Right hindlimb (tissue), 1 donor: ENCODE data around the gene IL7R.
"Not testable (repeated sequence)": the region's sequence is repeated elsewhere in the genome, so short reads cannot be mapped to it uniquely, and the experiment has no call there.

Experiments
- DNase-seq: peaks from one replicate; pipeline ENCODE4 v3.0.0-alpha.2; 2018

IL7R gene

DNA sequence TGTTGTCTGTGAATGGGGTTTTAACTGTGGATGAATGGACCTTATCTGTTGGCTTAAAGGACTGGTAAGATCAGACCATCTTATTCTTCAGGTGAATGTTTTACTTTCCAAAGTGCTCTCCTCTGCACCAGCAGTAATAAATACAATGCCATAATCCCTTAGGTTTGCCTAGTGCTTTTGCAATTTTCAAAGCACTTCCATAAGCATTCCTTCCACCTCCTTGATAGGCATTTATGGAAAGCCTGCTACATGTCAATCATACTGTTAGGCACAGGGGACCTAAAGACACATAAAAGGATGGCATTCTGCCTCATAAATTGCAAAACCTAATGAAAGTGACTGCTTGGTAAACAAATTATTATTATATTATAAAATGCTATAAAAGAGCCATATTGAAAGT, 21.4 kb downstream of the IL7R start:
- DNase-seq: no peak

DNA sequence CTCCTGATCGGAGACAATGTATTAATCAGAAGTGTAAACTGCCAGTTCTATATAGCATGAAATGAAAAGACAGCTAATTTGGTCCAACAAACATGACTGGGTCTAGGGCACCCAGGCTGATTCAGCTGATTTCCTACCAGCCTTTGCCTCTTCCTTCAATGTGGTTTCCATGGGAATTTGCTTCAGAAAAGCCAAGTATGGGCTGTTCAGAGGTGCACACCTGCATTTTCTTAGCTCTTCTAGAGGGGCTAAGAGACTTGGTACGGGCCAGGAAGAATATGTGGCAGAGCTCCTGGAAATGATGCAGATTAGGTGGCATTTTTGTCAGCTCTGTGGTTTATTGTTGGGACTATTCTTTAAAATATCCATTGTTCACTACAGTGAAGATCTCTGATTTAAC, 22.4 kb downstream of the IL7R start:
- DNase-seq: no peak

DNA sequence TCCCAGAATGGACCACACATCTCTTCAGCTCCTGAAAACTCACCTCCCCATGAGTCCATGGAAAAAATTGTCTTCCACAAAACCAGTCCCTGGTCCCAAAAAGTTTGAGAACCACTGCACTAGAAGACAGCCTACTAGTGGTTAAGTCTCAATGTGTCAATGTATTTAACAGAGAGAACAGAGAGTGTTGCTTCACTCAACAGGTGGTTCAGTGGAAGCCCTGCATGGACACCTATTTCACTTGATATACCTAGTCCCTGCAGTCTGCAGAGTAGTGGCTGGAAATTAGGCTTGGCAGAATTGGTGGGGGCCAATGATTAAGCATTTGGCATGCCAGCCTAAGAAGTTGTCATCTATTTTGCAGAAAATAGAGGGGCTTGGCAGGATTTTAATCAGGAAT, 23.0 kb downstream of the IL7R start:
- no peak for DNase-seq

DNA sequence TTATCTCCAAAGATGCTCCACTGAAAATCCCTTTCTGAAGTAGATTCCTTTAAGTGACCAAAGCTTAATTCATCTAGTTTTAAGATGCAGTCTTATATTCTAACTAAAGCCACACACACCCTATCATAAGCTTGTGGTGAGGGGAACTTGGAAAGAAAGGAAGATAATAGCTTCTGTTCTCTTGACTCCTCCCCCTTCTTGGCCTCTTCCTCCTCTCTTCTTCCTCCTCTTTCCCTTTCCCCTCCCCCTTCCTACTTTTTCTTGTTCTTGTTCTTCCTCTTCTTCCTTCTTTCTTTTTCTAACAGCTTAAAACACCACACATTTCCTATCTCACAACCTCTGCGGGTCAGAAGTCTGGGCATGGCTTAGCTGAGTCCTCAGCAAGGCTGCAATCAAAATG, 23.5 kb downstream of the IL7R start:
- no peak for DNase-seq

DNA sequence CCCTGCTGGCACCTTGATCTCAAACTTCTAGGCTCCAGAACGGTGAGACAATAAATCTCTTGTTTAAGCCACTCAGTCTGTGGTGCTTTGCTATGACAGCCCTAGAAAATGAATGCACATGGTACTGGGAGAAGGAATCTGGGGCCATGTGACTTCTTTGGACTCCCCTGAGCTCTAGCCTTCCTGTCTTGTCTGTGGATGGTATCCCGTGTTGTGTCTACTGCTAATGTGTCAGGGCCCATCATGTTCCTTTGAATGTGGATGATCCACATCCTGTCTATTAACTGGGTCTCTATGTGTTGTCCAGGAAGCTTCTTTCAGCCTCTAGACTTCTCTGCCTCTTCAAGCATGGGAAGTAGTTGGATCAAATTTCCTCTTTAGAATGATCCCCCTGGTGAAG, 25.1 kb downstream of the IL7R start:
- no peak for DNase-seq

DNA sequence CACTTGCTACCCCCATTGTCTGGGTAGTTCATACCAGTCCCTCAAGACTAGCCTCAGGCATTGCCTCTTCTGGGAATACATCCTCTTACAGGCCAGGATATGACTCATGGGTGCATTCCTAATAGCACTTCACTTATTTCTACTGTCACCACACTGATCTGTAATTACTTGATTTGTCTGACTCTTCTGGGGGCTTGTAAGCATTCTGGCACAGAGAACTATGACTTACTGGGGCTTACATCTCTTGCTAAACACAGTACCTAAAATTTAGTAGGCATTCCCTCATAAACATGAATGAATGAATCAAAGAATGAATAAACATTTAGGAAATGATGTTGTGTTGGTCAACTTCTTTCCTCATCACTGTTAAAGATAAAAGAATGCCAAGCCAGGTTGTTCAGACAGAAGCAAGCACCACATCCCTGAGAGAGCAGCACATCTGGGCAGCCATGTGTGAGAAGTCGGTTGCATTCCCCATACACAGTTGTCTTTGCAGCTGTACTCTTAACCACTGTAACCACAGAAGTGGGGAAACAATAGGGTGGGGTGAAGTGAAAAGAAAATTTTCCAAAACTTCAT, 27.6 kb downstream of the IL7R start:
- no peak for DNase-seq

DNA sequence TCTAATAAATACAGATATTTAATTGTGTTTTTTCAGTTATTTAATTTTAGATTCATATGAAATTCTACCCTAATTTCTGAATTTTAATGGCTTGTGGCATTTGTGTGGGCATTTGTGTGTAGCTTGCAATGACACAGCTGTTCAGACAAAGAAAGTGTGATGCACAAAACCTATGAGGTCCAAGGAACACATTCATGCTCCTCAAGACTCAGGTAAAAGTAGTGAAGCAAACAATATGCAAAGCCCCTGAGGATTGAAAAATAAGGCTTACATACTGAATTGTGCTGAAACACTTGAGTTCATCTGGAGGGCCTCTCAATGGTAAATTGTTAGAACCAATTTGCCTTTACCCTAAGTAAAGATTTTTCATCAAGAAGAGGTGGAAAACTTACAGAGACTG, 28.1 kb downstream of the IL7R start:
- no peak for DNase-seq

DNA sequence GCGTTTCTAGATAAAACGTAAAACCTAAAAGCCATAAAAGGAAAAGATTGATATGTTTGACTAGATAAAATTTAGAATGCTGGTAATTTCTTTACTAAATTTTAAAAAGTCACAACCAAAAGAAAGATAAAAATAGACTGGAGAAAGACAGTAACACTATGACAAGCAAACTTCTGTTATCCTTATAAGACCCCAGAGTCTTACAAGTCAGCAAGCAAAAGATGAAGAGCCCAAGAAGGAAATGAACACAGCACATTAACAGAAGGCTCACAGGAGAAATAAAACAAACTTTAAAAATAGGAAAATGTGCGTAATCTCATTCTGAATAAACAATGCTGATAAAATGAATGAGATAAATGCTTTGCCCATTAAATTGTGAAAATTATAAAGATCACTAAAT, 29.7 kb downstream of the IL7R start:
- DNase-seq: no peak

DNA sequence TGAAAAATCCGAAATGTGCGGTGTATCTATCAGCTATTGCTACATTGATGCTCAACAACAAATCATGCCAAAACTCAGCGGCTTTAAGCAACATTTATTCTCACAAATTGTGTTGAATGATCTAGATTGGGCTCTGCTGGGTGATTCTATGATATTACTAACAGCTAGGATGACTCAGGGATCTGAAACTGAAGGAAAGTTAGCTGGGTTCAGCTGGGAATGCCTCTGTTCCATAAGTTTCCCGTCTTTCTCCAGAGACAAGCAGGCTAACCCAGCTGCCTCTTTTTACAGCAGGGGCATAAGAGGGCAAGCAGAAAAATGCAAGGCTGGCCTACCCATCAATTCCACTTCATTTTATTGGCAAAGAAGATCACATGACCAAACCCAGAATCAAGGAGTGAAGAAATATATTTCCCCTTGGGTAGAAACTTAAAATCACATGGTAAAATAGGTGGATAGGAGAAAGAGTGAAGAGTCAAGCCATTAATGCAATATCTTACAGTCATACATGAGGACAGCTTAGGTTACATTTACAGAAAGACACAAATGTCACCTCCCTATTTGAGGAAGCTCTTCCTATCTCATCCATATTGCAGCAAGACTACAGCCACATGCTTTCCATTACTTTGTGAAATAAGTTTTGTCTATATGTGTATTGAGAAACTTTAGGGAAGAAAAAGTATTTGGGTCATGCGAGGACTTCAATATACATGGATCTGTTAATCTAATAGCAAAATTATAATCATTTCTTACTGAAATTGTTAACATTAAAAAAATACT, 30.8 kb downstream of the IL7R start:
- DNase-seq: no peak

DNA sequence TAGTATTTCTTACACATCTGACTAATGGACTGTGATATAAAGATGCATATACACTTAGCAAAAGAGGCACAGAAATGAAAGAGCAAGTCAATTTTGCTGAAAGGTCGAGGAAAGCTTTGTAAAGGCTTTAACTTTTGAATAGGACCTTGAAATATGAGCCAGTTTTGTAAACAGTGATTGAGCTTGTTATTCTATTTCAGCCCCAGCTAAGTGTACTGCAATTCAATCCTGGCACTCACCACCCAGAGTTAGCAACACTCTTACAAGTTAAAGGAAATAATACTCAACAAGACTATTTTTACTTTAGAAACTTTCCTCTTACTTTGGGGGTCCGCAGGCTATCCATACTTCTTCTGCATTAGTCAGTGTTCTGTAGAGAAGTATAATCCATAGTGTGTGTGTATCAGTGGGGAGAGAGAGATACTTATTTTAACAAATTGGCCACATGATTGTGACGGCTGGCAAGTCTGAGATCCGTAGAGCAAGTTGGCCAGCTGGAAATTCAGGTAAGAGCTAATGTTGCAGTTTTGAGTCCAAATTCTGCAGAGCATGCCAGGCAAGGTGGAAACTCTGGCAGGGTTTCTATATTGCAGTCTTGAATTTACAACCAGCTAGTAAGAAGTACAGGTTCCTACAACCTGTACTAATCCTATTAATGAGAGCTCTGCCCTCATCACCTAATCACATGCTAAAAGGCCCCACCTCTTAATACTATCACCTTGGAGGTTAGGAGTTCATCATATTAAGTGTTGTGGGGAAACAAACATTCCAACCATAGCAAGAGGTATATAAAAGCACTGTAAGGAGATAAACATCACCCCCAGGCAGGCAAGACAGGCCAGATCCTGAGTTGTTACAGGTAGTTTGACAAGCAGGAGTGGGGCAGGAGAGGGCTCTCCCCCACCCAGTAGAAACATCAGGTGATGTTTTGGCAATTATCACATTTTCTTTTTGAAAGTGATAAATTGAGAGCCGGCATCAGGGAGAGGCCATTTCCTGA, 33.6 kb downstream of the IL7R start:
- DNase-seq: no peak

DNA sequence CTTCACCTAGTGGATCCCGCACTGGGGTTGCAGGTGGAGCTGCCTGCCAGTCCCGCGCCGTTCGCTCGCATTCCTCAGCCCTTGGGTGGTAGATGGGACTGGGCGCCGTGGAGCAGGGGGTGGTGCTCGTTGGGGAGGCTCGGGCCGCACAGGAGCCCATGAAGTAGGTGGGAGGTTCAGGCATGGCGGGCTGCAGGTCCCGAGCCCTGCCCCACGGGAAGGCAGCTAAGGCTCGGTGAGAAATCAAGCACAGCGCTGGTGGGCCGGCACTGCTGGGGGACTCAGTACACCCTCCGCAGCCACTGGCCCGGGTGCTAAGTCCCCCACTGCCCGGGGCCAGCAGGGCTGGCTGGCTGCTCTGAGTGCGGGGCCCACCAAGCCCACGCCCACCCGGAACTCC, 36.1 kb downstream of the IL7R start:
- not testable (repeated sequence) for DNase-seq

DNA sequence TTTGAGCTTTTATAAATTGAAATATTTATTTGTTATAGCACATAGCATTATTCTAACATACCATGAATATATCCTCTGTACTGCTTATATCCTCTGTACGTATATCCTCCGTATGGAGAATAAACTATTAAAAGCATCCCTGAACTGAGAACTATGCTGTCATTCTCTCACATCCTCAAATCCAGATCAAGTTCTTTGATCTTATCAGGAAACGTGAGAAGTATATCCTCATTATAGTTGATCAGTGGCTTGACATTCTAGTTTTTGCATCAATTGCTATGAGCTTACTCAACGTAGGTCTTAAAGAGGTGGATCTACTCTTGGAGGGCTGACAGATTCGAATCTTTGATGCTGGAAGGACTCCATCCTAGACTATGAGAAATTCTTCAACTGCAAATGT, 37.4 kb downstream of the IL7R start:
- DNase-seq: no peak

DNA sequence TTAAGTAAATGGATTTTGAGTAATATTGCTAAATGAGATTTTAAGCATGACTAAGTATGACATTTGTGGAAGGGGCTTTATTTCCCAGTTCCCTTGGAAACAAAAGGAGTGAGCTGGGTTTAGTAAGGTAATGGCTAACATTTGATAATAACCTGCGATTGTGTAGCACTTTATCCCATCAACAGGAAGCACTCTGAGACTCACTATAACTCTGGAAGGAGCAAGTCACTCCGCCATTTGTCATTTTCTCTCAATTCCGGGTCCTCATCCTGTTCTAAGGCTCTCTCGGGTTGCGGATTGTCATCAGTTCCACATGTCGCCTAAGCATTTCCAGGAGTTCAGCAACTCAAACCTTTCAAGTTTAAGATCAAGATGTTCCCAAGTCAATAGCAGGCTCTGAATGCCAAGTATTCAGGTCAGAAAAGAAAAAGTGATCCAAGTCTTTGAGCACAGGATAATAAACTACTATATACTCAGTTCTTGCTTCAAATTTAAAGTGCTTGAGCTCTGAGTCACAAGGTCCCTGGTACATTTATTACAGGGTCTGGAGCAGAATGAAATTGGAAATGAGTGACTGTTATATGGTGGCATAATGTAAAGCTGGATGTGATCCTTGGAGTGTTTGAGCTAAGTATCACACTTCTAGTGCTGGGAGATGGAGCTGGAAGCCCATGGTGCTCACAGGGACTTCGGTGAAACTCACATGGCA, 42.4 kb downstream of the IL7R start:
- no peak for DNase-seq

DNA sequence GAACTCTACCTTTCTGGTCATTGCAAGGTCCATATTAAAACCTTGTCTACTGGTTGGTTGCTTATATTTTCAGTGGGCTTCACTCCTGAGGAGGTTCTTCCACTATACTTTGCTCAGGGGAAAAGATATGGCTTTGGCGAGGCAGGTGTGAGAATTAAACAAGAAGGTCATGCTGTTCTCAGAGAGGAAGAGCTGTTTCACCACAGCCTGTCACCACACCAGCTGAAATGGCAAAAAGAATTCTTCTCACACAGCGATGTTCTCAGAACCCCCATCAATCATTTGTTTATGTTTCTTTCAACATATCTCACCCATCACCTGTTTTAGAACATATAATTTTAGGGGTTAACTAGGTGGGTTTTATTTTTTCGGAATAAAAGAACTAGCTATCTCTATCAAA, 43.1 kb downstream of the IL7R start:
- DNase-seq: no peak

DNA sequence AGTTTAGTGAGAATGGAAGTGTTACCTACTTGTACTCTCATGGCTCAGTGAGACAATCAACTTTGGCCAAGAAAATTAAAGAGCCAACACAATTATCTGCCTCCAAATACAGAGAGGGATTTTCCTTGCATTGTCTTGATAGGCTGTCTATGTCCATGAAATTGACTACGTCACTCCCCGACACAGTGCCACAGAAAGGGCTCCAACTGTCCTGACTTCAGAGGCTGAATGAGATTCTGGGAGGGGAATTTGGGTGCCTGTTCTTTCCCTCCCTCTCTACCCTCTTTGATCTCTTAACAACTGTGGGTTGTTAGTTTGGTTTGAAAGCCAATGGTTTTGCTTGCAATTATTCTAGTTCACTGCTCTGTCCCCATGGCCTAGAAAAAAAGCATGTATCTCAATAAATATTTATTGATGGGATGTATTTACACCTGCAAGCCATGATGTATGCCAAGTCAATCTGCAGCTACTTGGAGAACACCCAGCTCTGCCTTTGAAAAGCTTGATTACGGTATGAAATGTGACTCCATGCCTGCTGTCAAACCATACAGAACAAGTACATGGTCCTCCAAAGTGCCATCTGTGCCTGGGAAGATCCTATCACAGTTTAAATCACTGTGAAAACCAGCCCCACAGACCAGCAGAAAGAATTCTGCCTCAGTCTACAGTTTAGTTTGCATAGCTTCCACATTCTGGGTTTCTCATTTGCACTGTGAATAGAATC, 44.4 kb downstream of the IL7R start:
- no peak for DNase-seq

DNA sequence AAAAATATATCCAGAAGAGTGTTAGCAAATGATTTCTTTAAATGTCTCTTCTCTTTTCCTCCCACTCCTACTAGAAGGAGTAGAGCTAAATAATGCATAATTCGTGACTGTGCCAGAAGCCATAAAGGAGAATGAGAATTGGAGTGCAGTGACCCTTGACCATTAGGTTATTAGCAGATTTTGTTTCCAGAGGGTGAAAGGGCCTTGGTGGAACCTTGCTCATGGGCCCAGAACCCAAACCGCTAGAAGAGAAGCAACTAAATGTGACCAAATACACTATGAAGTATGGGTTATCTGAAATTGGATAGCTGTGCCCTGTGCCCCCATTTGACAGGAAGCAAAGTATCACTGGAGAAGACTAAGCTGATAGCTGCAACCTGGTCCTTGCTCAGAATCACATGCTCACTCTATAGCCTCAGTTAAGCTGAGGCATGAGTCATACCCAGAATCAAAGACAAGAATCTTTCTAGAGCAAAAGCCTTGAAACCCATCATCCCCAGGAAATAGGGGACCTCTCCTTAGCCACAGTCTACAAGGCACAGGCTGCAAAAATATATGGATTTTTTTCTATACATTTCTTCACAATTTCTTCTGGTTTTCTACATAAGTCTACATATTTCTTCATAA, 45.5 kb downstream of the IL7R start:
- no peak for DNase-seq

DNA sequence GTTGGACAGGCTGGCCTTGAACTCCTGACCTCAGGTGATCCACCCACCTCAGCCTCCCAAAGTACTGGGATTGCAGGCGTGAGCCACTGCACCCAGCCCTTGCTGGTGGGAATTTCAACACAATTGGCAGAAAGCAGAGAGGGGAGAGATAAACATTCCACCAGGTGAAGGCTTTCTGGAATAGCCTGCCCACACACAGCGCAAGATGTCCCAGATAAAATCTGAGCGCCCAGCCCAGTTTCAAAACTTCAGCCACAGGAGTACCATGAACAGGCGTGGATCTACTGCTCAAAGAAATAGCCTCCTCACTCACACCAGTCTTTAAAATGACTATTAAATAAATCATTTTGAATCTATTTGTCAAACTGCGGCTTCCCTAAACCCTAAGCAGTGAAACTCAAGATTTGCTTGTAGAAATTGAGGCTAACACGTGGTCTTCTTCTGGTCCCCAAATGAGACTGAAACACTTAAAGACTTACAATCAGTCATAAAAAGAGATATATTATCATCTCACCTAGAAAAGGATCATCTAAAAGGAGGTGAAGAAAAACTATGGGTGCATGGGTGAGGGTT, 47.0 kb downstream of the IL7R start:
- DNase-seq: no peak

DNA sequence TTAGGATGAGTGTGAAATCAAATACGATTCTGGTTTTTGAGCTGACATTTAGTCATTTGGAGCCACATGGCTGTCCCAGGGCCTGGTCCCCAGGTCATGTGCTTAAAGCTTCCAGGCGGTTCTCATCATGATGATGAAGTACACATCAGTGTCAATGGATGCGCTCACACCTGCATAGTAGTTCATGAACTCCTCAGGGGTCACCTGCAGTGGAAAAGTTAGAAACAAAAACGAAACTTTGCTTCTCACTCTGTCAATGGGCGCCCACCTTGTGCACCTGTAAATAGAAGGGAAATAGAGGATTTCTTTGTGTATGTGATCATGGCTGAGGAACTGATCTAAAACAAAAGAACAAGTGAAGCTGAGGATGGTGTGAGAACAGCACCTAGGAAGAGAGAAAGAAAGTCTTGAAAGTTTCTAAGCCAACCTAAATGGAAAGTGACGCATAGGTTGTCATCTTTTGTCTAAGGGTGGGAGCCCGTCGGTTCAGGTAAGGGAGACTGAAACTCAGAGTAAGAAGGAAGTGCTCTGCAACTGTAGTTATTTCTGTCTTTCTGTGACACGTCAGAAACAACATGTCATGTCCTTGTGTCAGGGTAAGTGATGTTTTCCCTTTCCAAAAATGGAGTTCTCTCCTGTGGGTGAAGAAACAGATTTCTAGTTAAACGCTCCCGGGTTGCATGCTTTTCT, 47.9 kb downstream of the IL7R start:
- DNase-seq: no peak

DNA sequence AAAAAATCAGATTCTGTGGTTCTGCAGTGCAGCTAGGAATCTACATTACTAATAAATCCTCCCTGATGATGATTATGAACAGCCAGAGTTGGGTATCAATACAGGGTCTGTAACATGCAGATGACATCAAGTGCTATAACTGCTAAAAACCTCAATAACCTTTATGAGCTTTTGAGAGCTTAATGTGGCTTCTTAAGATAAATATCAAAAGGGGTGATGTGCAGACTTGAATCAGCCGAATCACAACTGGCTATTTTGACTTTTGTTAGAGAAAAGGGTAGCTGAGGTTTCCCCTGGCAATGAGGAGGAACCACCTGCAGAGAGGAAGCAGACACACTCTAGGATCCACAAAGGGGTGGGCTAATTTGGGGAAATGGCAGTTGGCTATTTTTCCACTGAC, 51.5 kb downstream of the IL7R start:
- no peak for DNase-seq

DNA sequence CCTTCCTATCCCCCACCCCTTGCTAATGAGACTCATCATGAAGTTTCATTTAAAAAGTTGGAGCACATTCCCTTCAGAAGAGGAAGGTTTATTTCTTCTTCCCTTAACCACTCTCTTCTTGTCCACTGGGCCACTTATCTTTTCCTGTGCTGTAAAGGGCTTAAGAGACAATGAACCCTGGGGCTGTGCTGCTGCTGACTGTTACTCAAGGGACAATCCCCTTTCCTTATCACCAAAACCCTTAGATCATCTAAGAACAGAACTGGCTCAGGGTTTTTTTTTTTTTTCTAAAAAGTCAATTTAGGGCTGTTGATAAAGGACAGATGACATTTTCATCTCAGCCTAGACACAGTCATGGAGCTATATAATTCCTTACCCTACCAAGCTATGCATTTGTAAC, 52.1 kb downstream of the IL7R start:
- DNase-seq: no peak

DNA sequence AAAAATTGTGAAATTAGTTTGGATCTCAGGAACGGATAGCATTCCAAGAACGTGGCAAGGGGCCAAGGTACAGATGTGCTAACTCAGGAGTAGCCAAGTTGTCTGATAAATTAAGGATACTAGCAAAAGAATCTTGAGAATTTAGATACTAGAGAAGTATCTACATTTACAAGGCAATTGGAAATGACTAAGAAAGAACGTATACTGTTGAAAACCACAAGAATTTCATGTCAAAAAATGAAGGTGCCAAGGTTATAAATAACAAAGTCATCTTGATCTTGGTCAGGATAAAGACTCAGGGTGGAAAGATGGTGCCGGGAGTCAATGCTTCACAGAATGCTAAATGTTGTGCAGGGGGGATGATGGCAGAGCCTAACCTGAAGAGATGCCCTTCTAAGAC, 62.5 kb downstream of the IL7R start:
- no peak for DNase-seq
